Erythroblast (primary cell): ENCODE results near the gene P2RX4.

ENCODE experiments used
- GATA1 ChIP-seq: IDR thresholded peaks from 2 replicates; pipeline ENCODE4 v1.6.1; 2011; ENCODE audit warnings: low read depth, mild to moderate bottlenecking, control low read depth, low read length, moderate library complexity
- POLR2A ChIP-seq: IDR thresholded peaks from 2 replicates; pipeline ENCODE4 v1.6.1; 2011; ENCODE audit warnings: mild to moderate bottlenecking, low read length

DNA sequence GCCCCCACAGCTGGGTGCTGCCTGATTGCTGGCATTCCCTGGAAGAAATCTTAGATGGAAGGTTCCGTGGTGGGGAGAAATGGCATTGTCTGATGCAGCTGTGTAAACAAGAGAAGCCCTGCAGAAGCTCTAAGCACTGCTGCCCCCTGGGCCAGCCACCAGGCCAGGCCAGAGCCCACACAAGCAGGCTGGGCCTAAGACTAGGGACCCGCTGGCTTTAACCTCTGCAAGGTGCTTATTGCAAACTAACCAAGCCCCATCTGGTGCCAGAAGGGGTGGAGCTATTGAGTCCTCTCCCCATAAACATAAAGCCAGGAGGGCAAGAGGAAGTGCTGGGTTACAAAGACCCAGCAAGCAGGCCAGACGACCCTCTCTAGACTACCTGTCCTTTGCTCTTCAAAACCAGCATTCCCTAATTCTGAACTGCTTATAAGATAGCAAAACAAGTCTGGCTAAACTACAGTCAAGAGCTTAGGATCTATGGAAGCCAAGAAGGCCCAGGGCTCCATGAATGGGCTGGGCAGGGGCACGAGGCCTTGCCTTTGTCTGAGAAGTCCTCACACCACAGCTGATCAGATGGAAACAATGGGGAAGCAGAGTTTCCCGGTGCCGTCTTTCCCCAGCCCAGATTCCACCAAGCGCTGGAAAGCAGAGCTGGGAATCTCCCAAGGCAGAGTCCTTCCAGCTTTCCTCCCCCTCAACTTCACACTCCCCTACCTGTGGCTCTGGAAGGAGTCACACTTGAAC lies 28.8 kb downstream of the P2RX4 start:
- TF ChIP-seq POLR2A, result no peak
- no peak for TF ChIP-seq GATA1
